ENCODE measurements around the gene GCK.

The GCK gene

GRCh38 chr7:44116789-44117666 is 72.2 kb downstream of the GCK start:
- no peak for DNase-seq (ENCODE audit: low spot score)

DNA sequence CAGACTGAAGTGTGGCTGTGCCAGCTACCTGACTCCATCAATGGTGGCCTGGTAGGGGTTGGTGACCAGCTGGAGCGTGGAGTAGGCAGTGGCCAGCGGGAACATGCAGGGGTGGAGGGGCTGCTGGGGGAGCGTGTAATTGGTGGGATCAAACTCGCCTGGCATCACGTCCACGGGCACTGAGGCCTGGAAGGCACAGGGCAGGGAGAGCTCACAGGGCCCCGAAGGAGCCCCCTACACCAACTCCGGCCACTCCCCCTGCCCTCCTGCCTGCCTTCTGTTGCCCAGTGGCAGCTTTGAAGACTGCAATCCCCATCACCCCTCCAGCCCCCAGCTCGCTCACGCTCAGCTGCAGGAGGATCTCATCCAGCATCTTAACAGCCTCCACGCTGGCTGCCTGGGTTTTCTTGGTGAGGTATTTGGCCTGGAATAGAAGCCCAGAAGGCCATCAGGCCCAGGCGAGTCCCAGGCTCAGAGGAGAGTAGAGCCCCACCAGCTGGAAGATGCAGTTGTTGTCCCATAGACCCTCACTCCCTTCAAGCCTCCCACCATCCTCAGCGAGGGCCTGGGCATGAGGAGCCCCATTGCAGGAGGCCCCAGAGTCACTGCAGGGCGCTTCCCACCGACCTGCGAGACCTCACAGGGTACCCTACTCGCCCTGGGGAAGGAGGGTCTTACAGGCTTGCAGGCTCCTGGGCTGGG is 73.0 kb downstream of the GCK start:
- DNase-seq (ENCODE audit: low spot score): no peak

GRCh38 chr7:44114586-44115310 is 74.5 kb downstream of the GCK start:
- DNase-seq (ENCODE audit: low spot score): no peak

- no peak for DNase-seq (ENCODE audit: low spot score)
Measured at GRCh38 chr7:44113764-44114354, 75.4 kb downstream of the GCK start.

DNA sequence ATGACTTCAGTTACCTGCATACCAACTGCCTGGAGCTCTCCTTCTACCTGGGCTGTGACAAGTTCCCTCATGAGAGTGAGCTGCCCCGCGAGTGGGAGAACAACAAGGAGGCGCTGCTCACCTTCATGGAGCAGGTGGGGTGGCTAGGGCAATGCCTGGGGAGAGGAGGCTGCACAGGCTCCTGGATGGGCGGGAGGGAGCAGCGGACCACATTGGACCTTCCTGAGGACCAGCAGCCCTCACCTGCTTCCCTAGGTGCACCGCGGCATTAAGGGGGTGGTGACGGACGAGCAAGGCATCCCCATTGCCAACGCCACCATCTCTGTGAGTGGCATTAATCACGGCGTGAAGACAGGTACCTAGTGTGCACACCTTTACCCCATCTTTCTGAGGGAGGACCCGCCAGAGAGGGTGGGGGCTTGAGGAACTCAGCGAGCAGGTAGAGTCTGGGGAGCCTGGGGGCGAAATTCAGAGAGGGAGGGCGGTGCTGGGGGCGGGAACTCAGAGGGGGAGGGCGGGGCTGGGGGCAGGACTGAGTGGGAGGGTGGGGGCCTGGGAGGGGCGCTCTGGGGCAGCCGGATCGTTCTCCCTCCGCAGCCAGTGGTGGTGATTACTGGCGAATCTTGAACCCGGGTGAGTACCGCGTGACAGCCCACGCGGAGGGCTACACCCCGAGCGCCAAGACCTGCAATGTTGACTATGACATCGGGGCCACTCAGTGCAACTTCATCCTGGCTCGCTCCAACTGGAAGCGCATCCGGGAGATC is 76.1 kb downstream of the GCK start:
- no peak for DNase-seq (ENCODE audit: low spot score)

DNA sequence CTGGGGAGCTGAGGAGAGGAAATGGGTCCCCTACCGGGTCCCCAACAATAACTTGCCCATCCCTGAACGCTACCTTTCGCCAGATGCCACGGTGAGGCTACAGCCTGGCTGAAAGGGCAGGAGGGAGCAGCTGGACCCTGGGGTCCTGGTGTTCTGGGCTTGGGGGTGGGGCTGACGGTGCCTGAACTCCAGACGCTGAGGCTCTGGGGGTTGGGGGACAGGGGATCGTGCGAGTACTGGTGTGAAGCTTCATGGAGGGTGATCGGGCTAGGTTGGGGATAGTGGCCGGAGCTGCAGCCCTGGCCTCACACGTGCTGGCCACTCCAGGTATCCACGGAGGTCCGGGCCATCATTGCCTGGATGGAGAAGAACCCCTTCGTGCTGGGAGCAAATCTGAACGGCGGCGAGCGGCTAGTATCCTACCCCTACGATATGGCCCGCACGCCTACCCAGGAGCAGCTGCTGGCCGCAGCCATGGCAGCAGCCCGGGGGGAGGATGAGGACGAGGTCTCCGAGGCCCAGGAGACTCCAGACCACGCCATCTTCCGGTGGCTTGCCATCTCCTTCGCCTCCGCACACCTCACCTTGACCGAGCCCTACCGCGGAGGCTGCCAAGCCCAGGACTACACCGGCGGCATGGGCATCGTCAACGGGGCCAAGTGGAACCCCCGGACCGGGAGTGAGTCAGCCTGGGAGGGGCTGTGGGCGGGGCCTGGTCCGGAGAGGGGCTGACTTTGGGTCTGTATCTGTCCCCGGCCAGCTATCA is 76.8 kb downstream of the GCK start:
- DNase-seq (ENCODE audit: low spot score): no peak

GRCh38 chr7:44111761-44112160 is 77.5 kb downstream of the GCK start:
- DNase-seq (ENCODE audit: low spot score): no peak

DNA sequence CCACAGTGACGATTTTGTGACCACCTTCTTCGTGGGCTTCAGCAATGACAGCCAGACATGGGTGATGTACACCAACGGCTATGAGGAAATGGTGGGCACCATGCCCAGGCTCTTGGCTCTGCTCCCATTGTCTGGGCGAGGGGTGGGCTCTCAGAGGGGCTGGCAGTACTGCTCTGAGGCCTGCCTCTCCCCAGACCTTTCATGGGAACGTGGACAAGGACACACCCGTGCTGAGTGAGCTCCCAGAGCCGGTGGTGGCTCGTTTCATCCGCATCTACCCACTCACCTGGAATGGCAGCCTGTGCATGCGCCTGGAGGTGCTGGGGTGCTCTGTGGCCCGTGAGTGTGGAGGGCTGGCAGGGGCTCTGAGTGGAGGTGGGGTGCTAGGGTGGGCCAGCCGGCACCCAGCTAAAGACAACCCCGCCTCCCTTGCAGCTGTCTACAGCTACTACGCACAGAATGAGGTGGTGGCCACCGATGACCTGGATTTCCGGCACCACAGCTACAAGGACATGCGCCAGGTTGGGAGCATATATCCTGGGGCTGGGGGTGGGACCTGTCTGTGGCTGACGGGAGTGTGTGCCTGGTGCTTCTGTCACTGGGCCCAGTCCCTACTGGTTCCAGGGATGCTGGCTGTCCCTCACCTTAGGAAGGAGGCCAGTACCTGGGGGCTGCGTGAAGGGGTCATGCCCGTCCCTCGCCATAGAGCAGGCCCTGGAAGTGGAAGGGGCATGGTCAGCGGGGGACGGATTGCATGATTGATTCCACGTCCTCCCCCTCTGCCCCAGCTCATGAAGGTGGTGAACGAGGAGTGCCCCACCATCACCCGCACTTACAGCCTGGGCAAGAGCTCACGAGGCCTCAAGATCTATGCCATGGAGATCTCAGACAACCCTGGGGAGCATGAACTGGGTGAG is 78.3 kb downstream of the GCK start:
- no peak for DNase-seq (ENCODE audit: low spot score)

DNA sequence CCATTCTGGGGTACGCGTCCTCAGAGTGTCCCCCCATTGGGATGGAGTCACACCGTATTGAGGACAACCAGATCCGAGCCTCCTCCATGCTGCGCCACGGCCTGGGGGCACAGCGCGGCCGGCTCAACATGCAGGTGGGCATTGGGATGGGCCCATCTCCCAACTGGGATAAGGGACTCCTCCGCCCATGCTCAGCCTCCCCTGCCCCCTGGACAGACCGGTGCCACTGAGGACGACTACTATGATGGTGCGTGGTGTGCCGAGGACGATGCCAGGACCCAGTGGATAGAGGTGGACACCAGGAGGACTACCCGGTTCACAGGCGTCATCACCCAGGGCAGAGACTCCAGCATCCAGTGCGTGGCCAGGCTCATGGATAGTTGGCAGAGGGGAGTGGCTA is 79.2 kb downstream of the GCK start:
- DNase-seq (ENCODE audit: low spot score): no peak

GRCh38 chr7:44108768-44109750 is 80.2 kb downstream of the GCK start:
- DNase-seq (ENCODE audit: low spot score): no peak

DNA sequence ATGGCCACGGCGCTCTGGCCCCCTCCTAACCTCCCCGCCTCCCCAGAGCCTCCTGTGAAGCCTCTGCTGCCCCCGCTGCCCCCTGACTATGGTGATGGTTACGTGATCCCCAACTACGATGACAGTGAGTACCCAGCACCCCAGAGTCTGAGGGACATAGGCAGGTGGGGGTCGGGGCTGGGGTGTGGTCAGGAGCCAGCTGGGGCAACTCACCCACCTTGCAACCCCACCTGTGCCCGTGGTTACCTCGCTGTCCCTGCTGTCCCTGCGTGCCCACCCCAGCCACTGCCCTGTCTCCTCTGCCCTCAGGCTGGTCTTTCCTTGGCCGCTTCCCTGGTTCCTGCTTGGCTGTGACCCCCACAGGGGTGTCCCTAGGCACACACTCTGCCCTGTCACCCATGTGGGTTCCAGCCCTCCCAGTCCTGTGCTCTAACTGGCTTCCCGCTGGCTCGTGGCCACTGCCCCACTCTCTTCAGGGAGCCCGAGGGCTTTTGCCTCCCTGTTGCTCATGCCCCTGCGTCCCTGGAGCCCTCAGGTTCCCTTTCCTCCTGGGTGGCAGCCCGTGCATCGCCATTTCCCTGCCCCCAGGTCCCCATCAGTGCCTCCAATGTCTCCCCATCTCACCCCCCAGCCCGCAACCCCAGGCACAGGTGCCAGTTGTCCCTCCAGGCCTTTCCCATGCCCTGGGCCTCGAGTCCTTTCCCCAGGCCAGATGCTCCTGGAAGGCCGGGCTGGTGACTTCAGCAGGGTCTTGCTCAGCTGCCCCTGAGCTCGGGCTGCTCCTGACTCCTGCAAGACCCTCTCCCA is 81.1 kb downstream of the GCK start:
- no peak for DNase-seq (ENCODE audit: low spot score)

DNA sequence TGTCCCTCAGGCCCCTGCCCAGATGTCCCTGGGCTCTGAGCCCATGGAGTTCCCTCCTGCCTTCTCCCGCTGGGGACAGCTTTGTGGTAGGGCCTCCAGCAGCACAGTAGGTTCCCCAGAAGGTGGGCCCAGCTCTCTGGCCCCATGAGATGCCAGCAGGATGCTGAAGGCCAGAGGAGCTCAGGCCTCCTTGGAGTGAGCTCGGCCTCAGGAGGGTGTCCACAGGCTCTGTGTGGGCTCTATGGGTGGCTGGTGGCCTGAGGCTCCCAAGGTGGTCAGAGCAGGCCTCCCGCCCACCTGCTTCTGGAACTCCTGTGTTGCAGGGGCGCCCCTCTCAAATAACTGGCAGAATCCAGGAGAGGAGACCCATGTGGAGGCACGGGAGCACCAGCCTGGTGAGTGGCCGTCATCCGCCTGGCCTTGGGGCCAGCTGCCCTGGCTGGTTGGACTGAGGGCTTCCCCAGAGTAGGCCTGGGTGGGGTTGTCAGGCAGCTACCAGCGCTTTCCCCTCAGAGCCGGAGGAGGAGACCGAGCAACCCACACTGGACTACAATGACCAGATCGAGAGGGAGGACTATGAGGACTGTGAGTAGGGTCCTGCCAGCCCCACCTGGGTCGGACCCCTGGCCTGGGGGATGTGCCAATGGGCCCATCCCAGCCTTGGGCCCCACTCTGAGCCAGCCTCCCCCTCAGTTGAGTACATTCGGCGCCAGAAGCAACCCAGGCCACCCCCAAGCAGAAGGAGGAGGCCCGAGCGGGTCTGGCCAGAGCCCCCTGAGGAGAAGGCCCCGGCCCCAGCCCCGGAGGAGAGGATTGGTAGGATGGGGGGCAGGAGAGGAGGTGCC is 81.9 kb downstream of the GCK start:
- DNase-seq (ENCODE audit: low spot score): no peak

DNA sequence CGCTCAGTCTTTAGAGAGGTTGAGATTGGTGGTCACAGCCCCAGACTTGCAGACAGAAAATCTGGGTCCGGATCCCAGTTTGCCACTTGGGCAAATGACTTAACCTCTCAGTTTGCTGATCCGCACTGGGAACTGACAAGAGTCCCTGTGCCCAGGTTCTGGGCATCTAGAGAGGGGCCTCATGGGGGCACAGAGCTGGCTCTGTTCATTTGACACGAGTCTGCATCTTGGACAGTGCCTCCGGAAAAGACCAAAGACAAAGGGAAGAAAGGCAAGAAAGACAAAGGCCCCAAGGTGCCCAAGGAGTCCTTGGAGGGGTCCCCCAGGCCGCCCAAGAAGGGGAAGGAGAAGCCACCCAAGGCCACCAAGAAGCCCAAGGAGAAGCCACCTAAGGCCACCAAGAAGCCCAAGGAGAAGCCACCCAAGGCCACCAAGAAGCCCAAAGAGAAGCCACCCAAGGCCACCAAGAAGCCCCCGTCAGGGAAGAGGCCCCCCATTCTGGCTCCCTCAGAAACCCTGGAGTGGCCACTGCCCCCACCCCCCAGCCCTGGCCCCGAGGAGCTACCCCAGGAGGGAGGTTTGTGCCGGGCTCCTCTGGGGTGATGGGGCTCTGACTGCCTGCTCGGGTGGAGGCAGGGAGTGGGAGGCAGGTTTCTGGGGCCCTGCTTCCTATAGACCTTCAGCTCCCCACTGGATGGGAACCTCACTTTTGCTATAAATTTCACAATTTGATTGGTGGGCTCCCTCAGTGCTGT is 82.8 kb downstream of the GCK start:
- DNase-seq (ENCODE audit: low spot score): no peak

GRCh38 chr7:44105832-44106231 is 83.4 kb downstream of the GCK start:
- no peak for DNase-seq (ENCODE audit: low spot score)

DNA sequence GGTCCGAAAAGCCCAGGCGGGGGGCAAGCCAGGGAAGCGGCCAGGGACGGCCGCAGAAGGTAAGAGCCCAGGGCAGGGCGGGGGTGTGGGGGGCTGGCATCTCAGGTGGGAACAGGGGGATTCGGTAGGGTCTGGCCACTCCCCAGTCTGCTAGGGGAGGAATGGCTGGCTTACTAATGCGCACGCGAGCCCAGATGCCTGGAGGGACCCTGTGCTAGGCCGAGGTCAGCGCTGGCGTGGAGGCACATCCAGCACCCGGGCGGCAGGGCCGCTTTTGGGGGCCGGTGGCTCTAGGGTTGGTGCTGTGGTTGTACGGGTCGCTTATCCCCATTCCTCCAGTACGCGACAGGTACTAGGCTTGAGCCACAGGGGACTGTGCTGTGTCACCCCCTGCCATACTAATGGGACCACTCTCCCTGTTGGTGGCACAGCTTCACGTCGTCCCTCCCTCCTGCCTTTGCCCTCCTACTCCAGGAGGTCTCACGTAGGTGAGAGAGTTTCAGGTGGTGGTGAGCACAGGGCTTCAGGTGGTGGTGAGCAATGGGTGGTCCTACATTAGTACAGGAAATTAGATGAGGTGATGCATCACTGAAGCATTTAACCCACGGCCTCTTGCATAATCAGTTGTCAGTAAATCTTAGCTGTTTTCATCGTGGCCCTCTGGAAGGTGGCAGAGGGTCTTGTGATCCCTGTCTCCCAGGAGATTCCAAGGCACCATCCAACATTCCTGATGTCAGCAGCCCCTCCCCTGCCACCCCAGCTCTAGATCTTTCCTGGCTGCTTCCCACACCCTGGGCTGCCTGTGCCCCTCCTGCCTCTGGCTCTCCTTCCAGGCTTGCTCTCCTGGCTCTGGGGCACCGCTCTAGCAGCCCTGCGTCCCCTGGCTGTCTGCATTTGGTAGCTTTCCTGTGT is 84.1 kb downstream of the GCK start:
- DNase-seq (ENCODE audit: low spot score): peak; percentile 68
